GM21423 (cell line): ENCODE measurements around the gene GIT1.
"Not testable (repeated sequence)": the region's sequence is repeated elsewhere in the genome, so short reads cannot be mapped to it uniquely, and the experiment has no call there.

ENCODE experiments used
- ATAC-seq: cut with Tn5 transposase; IDR thresholded peaks from one replicate; pipeline ENCODE4 v1.9.1; 2021; ENCODE audit warnings: mild to moderate bottlenecking, moderate library complexity; ENCODE audit not compliant: unreplicated experiment

Gene GIT1

GRCh38 chr17:29568331-29569244 lies 20.9 kb downstream of the GIT1 start, which contains the start of gene TP53I13:
Gene TP53I13, plus strand, starts transcription at chr17:29568701. Its CDS starts 58 bp downstream, at chr17:29568759.
- ATAC-seq: peak; percentile 33

- peak; percentile 25 for ATAC-seq
These were observed 21.7 kb downstream of the GIT1 start for GRCh38 chr17:29567554-29568330.

- peak; percentile 2 for ATAC-seq
These were observed 22.2 kb downstream of the GIT1 start for GRCh38 chr17:29567304-29567553.

- ATAC-seq: peak; percentile 23
These were observed 22.8 kb downstream of the GIT1 start, which contains the start of gene ABHD15 for GRCh38 chr17:29566473-29567303. Gene ABHD15, minus strand, starts transcription at chr17:29567037. Its CDS starts 71 bp downstream, at chr17:29566966.

- peak; percentile 11 for ATAC-seq
These were observed 23.6 kb downstream of the GIT1 start for GRCh38 chr17:29565643-29566472.

- ATAC-seq: no peak
These were observed 25.6 kb downstream of the GIT1 start for GRCh38 chr17:29563816-29564215.

DNA sequence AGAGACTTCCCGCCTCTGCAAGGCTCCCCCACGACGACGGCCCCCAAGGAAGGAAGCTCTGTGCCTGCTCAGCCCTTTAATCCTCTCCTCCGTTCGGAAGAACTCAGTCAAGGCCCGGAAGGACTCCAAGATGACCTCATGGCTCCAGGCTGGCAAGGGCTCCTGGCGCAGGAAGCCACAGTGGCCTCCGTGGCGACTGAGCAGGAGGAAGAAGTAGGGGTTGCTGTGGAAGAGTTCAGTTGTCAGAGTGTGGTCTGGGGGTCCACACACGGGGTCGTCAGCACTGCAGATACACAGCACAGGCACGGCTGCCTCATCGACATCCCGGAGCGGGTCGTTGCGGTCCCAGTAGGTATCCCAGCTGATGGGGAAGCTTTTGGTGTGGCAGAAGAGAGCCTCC lies 26.8 kb downstream of the GIT1 start:
- ATAC-seq: no peak

DNA sequence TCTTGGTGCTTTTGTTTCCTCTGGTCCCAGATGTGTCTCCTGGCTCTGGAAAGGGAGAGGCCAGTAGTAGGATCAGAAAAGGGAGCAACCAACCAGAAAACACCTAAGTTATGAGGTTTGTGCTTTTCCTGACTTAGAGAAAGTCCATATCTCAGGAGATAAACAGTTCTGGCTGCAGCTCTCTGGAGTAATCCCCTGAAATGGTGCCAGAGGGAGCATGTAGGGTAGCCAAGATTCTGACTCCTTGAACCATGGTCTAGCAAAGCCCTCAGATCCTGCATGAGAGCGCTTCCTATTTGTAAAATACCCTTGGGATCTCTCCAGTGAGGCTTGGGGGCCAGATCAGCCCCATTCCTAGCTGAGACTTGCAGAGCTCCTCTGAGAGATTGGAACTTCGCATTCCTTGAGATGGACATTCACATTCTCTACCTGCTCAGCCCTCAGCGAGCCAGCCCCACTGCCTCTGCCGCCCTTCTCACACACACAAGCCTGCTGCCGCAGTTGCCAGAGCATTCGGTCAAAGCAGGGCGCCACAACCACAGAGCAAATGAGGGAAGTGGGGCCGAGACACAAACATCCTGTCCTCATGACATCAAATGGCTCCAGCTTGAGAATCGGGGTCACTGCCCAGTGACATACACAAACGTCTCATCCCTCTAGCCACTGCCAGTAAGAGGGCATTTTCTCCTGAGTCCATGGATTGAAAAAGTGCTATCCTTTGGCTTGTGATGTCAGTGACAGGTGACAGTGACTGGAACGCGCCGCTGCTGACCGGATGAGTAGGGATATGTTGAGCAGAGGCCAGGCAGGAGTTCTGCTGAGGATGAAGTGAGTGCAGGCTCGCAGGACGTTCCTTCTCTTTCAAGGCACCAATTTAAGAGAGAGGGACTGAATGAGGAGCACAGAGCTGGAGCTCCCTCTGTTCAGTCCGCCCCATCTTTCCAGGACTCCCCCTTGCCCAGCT lies 27.6 kb downstream of the GIT1 start:
- no peak for ATAC-seq

DNA sequence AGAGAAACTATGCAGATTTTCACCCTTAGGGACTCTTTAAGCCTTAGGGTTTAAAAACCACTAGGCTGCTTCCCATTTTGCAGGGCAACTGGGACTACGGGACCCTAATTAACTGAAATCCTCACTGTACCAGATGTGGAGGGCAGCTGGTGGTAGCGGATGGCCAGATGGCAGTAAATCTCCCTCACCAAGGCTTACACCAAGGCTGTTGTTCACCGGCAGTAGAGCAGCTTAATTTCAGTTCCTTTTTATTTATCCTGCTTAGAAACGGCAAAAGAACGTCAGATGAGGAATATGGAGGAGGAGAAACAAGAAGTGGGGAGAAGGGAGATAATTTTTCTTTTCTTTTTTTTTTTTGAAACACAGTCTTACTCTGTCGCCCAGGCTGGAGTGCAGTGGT lies 29.1 kb downstream of the GIT1 start:
- no peak for ATAC-seq

GRCh38 chr17:29559640-29560039 lies 29.8 kb downstream of the GIT1 start:
- no peak for ATAC-seq

- not testable (repeated sequence) for ATAC-seq
These were observed 31.3 kb downstream of the GIT1 start for GRCh38 chr17:29558139-29558538.

DNA sequence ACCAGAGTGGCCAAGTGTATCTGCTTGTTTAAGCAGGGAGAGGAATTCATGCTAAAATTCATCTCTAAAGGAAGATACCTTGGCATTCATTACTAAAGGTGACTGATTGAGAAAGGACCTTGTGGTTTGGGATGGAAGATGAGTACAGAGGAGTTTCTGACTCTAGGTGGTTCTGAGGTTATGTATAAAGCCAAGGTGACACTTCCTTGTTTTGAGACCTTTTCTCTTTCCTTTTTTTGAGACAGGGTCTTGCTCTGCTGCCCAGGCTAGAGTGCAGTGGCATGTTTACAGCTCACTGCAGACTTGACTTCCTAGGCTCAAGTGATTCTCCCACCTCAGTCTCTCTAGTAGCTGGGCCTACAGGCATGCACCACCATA lies 31.7 kb downstream of the GIT1 start:
- ATAC-seq: no peak

DNA sequence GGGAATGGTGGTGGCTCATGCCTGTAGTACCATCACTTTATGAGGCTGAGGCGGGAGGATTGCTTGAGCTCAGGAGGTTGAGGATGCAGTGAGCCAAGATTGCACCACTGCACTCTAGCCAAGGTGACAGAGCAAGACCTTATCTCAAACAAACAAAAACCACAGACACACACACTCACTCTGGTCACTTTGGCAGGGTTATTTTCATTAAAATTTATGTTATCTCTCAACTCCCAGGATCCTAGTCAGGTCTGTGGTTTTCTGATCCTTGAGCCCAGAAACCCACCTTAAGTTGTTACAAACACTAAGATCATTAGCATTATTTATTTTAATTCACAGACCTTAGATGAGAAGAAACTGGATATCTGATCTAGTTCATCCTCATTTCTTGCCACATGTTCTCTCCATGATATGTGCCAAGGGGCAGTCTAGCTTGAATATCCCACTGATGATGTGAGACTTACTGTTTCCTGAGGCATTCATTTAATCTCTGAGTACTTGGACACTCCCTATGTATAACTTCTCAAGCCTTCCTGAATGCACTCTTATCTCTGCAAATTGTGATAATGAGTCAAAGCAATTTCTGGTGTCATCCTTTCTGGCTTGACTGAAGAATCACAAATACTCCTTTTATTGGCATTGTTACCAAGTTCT lies 32.2 kb downstream of the GIT1 start:
- no peak for ATAC-seq

DNA sequence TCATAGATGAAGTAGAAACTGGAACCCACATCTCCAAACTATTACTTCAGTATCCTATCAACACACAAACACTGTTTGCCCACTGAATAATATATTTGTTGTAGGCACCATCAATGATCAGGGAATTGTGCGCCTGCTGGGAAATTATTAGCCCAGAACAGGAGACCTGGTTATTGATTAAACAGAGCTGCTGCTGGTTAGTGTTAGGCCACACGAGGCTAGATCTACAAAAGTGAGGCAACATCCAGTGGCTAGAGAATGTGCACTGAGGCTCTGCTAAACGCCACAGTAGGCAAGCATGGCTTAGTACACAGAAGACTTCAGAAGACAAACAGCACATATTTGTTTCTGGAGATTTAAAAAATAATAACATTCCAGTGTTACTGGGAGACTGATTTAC lies 33.6 kb downstream of the GIT1 start:
- ATAC-seq: no peak

GRCh38 chr17:29549177-29549923 lies 40.1 kb downstream of the GIT1 start:
- ATAC-seq: no peak

- no peak for ATAC-seq
These were observed 42.6 kb downstream of the GIT1 start for GRCh38 chr17:29546830-29547229.

GRCh38 chr17:29546085-29546484 lies 43.4 kb downstream of the GIT1 start:
- ATAC-seq: no peak

DNA sequence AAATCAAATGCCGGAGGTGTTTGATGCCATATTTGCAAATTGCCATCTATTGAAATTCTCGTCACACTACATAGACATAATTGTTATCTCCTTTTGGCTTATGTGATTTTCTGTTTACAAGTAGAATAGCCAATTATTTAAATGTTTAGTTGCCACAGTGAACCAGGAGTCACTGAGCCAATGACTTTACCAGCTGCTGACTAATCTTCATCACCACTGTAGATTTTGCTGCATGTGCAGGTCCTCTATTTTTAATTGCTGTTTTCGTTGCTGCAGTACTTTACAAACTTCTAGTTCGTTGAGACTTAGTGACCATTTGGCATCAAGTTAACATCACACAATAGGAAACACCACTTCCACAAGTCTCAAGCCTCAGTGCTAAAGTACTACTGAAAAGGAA lies 45.4 kb downstream of the GIT1 start:
- no peak for ATAC-seq
